22Rv1 (cell line): ENCODE data around the gene LPIN2.

Experiments
- ZFX ChIP-seq: fragments of 450-650 bp; IDR thresholded peaks from 2 replicates; pipeline ENCODE4 v1.6.1; 2017; ENCODE audit warnings: antibody characterized with exemption, borderline replicate concordance
- TF ChIP-seq, protein P1 (sequence below): fragments of 450-650 bp; IDR thresholded peaks from 2 replicates; pipeline ENCODE4 v1.5.1; 2017; ENCODE audit warnings: mild to moderate bottlenecking

DNA sequence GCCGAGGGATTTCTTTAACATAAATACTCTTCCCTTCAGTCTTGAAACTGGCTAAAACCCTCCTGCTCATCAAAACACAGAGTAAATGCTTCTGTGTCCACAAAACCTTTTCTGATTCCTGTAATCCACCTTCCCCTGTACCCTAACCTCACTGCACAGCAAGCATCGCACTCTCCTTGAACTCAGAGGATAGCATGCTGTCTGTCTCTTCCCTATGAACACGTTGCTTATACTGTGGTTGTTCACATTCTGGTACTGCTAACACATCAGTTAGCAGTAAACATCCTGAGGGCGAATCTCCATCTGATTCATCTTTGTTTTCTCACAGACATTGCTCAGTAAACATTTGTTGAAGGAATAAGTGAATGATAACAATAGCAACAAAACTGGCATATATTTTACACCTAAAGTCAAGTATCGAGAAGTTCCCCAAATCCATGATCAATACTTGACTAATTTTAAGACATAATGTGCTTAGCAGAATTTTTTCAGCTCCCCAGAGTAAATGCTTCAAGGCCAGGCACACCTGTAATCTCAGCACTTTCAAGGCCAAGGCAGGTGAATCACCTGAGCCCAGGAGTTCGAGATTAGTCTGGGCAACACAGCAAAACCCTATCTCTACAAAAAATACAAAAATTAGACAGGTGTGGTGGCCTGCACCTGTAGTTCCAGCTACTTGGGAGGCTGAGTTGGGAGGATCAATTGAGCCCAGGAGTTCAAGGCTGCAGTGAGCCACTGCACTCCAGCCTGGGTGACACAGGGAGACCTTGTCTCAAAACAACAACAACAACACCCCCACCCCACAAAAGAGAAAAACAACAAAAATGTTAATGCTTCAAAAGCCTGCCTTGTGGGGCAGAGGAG, 45.6 kb upstream of the LPIN2 start:
- TF ChIP-seq, protein P1, sequence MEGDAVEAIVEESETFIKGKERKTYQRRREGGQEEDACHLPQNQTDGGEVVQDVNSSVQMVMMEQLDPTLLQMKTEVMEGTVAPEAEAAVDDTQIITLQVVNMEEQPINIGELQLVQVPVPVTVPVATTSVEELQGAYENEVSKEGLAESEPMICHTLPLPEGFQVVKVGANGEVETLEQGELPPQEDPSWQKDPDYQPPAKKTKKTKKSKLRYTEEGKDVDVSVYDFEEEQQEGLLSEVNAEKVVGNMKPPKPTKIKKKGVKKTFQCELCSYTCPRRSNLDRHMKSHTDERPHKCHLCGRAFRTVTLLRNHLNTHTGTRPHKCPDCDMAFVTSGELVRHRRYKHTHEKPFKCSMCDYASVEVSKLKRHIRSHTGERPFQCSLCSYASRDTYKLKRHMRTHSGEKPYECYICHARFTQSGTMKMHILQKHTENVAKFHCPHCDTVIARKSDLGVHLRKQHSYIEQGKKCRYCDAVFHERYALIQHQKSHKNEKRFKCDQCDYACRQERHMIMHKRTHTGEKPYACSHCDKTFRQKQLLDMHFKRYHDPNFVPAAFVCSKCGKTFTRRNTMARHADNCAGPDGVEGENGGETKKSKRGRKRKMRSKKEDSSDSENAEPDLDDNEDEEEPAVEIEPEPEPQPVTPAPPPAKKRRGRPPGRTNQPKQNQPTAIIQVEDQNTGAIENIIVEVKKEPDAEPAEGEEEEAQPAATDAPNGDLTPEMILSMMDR = no peak
- TF ChIP-seq ZFX = no peak
